ENCODE measurements around the gene SLC29A3.
"Not testable (repeated sequence)": the region's sequence is repeated elsewhere in the genome, so short reads cannot be mapped to it uniquely, and the experiment has no call there.

The SLC29A3 gene

GRCh38 chr10:71347587-71348395, 28.7 kb downstream of the SLC29A3 start:
- no peaks in the 10 kb centered on the region for H3K36me3 ChIP-seq (ENCODE audit: insufficient read depth, low read length)
- no peak overlapping the region for H2AFZ ChIP-seq (ENCODE audit: low read length, unreplicated experiment)
- no peaks in the 10 kb centered on the region for H3K4me1 ChIP-seq (ENCODE audit: control insufficient read depth, insufficient read depth, low read length, unreplicated experiment)
- H3K27me3 ChIP-seq (ENCODE audit: insufficient read depth, low read length) = no peaks in the 10 kb centered on the region
- no peak overlapping the region for H3K4me3 ChIP-seq (ENCODE audit: low read depth, low read length)
- H3K79me2 ChIP-seq (ENCODE audit: control insufficient read depth, insufficient read depth, low read length, unreplicated experiment) = no peaks in the 10 kb centered on the region
- no peak overlapping the region for H3K27ac ChIP-seq (ENCODE audit: low read depth, low read length)

GRCh38 chr10:71348850-71349249, 29.8 kb downstream of the SLC29A3 start:
- H3K36me3 ChIP-seq (ENCODE audit: insufficient read depth, low read length) = no peaks in the 10 kb centered on the region
- no peak overlapping the region for H3K27ac ChIP-seq (ENCODE audit: low read depth, low read length)
- no peak overlapping the region for H3K4me3 ChIP-seq (ENCODE audit: low read depth, low read length)
- no peaks in the 10 kb centered on the region for H3K4me1 ChIP-seq (ENCODE audit: control insufficient read depth, insufficient read depth, low read length, unreplicated experiment)
- no peaks in the 10 kb centered on the region for H3K79me2 ChIP-seq (ENCODE audit: control insufficient read depth, insufficient read depth, low read length, unreplicated experiment)
- H2AFZ ChIP-seq (ENCODE audit: low read length, unreplicated experiment) = no peak overlapping the region
- H3K27me3 ChIP-seq (ENCODE audit: insufficient read depth, low read length) = no peaks in the 10 kb centered on the region

GRCh38 chr10:71349406-71349805, 30.3 kb downstream of the SLC29A3 start:
- Histone ChIP-seq H3K4me3 (ENCODE audit: low read depth, low read length) (no peak overlapping the region), H3K27ac (ENCODE audit: low read depth, low read length) (no peak overlapping the region), H3K36me3 (ENCODE audit: insufficient read depth, low read length) (no peaks in the 10 kb centered on the region), H3K27me3 (ENCODE audit: insufficient read depth, low read length) (no peaks in the 10 kb centered on the region), H3K4me1 (ENCODE audit: control insufficient read depth, insufficient read depth, low read length, unreplicated experiment) (no peaks in the 10 kb centered on the region), H3K79me2 (ENCODE audit: control insufficient read depth, insufficient read depth, low read length, unreplicated experiment) (no peaks in the 10 kb centered on the region), H2AFZ (ENCODE audit: low read length, unreplicated experiment) (no peak overlapping the region)

GRCh38 chr10:71351087-71351486, 32.0 kb downstream of the SLC29A3 start:
- Histone ChIP-seq H3K79me2 (ENCODE audit: control insufficient read depth, insufficient read depth, low read length, unreplicated experiment) (no peaks in the 10 kb centered on the region), H3K27me3 (ENCODE audit: insufficient read depth, low read length) (no peaks in the 10 kb centered on the region), H3K36me3 (ENCODE audit: insufficient read depth, low read length) (no peaks in the 10 kb centered on the region), H3K4me1 (ENCODE audit: control insufficient read depth, insufficient read depth, low read length, unreplicated experiment) (no peaks in the 10 kb centered on the region), H3K27ac (ENCODE audit: low read depth, low read length) (no peak overlapping the region), H2AFZ (ENCODE audit: low read length, unreplicated experiment) (no peak overlapping the region), H3K4me3 (ENCODE audit: low read depth, low read length) (no peak overlapping the region)

- Histone ChIP-seq H3K36me3 (ENCODE audit: insufficient read depth, low read length) (no peaks in the 10 kb centered on the region), H3K27ac (ENCODE audit: low read depth, low read length) (no peak overlapping the region), H3K79me2 (ENCODE audit: control insufficient read depth, insufficient read depth, low read length, unreplicated experiment) (no peaks in the 10 kb centered on the region), H3K4me3 (ENCODE audit: low read depth, low read length) (no peak overlapping the region), H3K4me1 (ENCODE audit: control insufficient read depth, insufficient read depth, low read length, unreplicated experiment) (no peaks in the 10 kb centered on the region), H3K27me3 (ENCODE audit: insufficient read depth, low read length) (no peaks in the 10 kb centered on the region), H2AFZ (ENCODE audit: low read length, unreplicated experiment) (no peak overlapping the region)
These were observed 32.7 kb downstream of the SLC29A3 start for GRCh38 chr10:71351628-71352319.

GRCh38 chr10:71353639-71354038, 34.6 kb downstream of the SLC29A3 start:
- no peaks in the 10 kb centered on the region for H3K79me2 ChIP-seq (ENCODE audit: control insufficient read depth, insufficient read depth, low read length, unreplicated experiment)
- H3K27ac ChIP-seq (ENCODE audit: low read depth, low read length) = no peak overlapping the region
- H3K4me1 ChIP-seq (ENCODE audit: control insufficient read depth, insufficient read depth, low read length, unreplicated experiment) = no peaks in the 10 kb centered on the region
- H3K4me3 ChIP-seq (ENCODE audit: low read depth, low read length) = no peak overlapping the region
- no peaks in the 10 kb centered on the region for H3K27me3 ChIP-seq (ENCODE audit: insufficient read depth, low read length)
- no peaks in the 10 kb centered on the region for H3K36me3 ChIP-seq (ENCODE audit: insufficient read depth, low read length)
- no peak overlapping the region for H2AFZ ChIP-seq (ENCODE audit: low read length, unreplicated experiment)

- Histone ChIP-seq H2AFZ (ENCODE audit: low read length, unreplicated experiment) (no peak overlapping the region), H3K79me2 (ENCODE audit: control insufficient read depth, insufficient read depth, low read length, unreplicated experiment) (no peaks in the 10 kb centered on the region), H3K27me3 (ENCODE audit: insufficient read depth, low read length) (no peaks in the 10 kb centered on the region), H3K4me3 (ENCODE audit: low read depth, low read length) (no peak overlapping the region), H3K36me3 (ENCODE audit: insufficient read depth, low read length) (no peaks in the 10 kb centered on the region), H3K4me1 (ENCODE audit: control insufficient read depth, insufficient read depth, low read length, unreplicated experiment) (no peaks in the 10 kb centered on the region), H3K27ac (ENCODE audit: low read depth, low read length) (no peak overlapping the region)
These were observed 35.7 kb downstream of the SLC29A3 start for GRCh38 chr10:71354776-71355175.

- H3K79me2 ChIP-seq (ENCODE audit: control insufficient read depth, insufficient read depth, low read length, unreplicated experiment) = no peaks in the 10 kb centered on the region
- H3K4me3 ChIP-seq (ENCODE audit: low read depth, low read length) = no peak overlapping the region
- H2AFZ ChIP-seq (ENCODE audit: low read length, unreplicated experiment) = no peak overlapping the region
- H3K4me1 ChIP-seq (ENCODE audit: control insufficient read depth, insufficient read depth, low read length, unreplicated experiment) = no peaks in the 10 kb centered on the region
- H3K36me3 ChIP-seq (ENCODE audit: insufficient read depth, low read length) = no peaks in the 10 kb centered on the region
- no peaks in the 10 kb centered on the region for H3K27me3 ChIP-seq (ENCODE audit: insufficient read depth, low read length)
- H3K27ac ChIP-seq (ENCODE audit: low read depth, low read length) = no peak overlapping the region
These were observed 36.8 kb downstream of the SLC29A3 start for GRCh38 chr10:71355886-71356285.

- Histone ChIP-seq H3K79me2 (ENCODE audit: control insufficient read depth, insufficient read depth, low read length, unreplicated experiment) (no peaks in the 10 kb centered on the region), H2AFZ (ENCODE audit: low read length, unreplicated experiment) (no peak overlapping the region), H3K27me3 (ENCODE audit: insufficient read depth, low read length) (no peaks in the 10 kb centered on the region), H3K36me3 (ENCODE audit: insufficient read depth, low read length) (no peaks in the 10 kb centered on the region), H3K4me1 (ENCODE audit: control insufficient read depth, insufficient read depth, low read length, unreplicated experiment) (no peaks in the 10 kb centered on the region), H3K27ac (ENCODE audit: low read depth, low read length) (no peak overlapping the region), H3K4me3 (ENCODE audit: low read depth, low read length) (no peak overlapping the region)
These were observed 38.8 kb downstream of the SLC29A3 start for GRCh38 chr10:71357792-71358265.

- no peaks in the 10 kb centered on the region for H3K27me3 ChIP-seq (ENCODE audit: insufficient read depth, low read length)
- H3K27ac ChIP-seq (ENCODE audit: low read depth, low read length) = no peak overlapping the region
- no peaks in the 10 kb centered on the region for H3K79me2 ChIP-seq (ENCODE audit: control insufficient read depth, insufficient read depth, low read length, unreplicated experiment)
- H2AFZ ChIP-seq (ENCODE audit: low read length, unreplicated experiment) = no peak overlapping the region
- H3K36me3 ChIP-seq (ENCODE audit: insufficient read depth, low read length) = no peaks in the 10 kb centered on the region
- no peak overlapping the region for H3K4me3 ChIP-seq (ENCODE audit: low read depth, low read length)
- H3K4me1 ChIP-seq (ENCODE audit: control insufficient read depth, insufficient read depth, low read length, unreplicated experiment) = no peaks in the 10 kb centered on the region
These were observed 39.2 kb downstream of the SLC29A3 start for GRCh38 chr10:71358277-71358676.

GRCh38 chr10:71358906-71359305, 39.8 kb downstream of the SLC29A3 start:
- H3K79me2 ChIP-seq (ENCODE audit: control insufficient read depth, insufficient read depth, low read length, unreplicated experiment); H3K4me1 ChIP-seq (ENCODE audit: control insufficient read depth, insufficient read depth, low read length, unreplicated experiment); H2AFZ ChIP-seq (ENCODE audit: low read length, unreplicated experiment); H3K27me3 ChIP-seq (ENCODE audit: insufficient read depth, low read length); H3K4me3 ChIP-seq (ENCODE audit: low read depth, low read length); H3K27ac ChIP-seq (ENCODE audit: low read depth, low read length); H3K36me3 ChIP-seq (ENCODE audit: insufficient read depth, low read length): not testable (repeated sequence)

All from ACC112 (cell line).